Measurements from ENCODE around the gene PPIL6. TPM values are rescaled to one million over a fixed set of nuclear protein-coding genes. Genes with fewer than 3 reads are reported as not detected.

The PPIL6 gene
- total and polyA plus RNA-seq, 2 experiments from 2014 or later: 1.7 TPM

GRCh38 chr6:109397020-109397419, 43.4 kb downstream of the PPIL6 start:
- H3K36me3 ChIP-seq (ENCODE audit: insufficient read depth): no peaks in the 10 kb centered on the region
- Mint-ChIP-seq H3K4me3 (no peak overlapping the region), H3K36me3 (ENCODE audit: low read depth) (no peaks in the 10 kb centered on the region), H3K9me3 (no peaks in the 10 kb centered on the region), H3K27me3 (ENCODE audit: insufficient read depth, low read depth, poor library complexity) (no peaks in the 10 kb centered on the region), H3K27ac (no peak overlapping the region), H3K4me1 (no peaks in the 10 kb centered on the region)
- H3K9me2 ChIP-seq (ENCODE audit: insufficient read depth): no peaks in the 10 kb centered on the region
- no peaks in the 10 kb centered on the region for H3K27me3 ChIP-seq (ENCODE audit: insufficient read depth)
- TF ChIP-seq, protein P1, sequence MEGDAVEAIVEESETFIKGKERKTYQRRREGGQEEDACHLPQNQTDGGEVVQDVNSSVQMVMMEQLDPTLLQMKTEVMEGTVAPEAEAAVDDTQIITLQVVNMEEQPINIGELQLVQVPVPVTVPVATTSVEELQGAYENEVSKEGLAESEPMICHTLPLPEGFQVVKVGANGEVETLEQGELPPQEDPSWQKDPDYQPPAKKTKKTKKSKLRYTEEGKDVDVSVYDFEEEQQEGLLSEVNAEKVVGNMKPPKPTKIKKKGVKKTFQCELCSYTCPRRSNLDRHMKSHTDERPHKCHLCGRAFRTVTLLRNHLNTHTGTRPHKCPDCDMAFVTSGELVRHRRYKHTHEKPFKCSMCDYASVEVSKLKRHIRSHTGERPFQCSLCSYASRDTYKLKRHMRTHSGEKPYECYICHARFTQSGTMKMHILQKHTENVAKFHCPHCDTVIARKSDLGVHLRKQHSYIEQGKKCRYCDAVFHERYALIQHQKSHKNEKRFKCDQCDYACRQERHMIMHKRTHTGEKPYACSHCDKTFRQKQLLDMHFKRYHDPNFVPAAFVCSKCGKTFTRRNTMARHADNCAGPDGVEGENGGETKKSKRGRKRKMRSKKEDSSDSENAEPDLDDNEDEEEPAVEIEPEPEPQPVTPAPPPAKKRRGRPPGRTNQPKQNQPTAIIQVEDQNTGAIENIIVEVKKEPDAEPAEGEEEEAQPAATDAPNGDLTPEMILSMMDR (conservative IDR thresholded peaks at IDR 0.05; ENCODE audit: low read depth in 2 of 2): peak; percentile 57 to 65
- no peak for TF ChIP-seq ZNF331 (CRISPR knock-in tag; IDR thresholded peaks at IDR 0.05; ENCODE audit: low read depth)
- TF ChIP-seq EZH2 (IDR thresholded peaks at IDR 0.05; ENCODE audit: low read depth, unreplicated experiment): no peak
- no peaks in the 10 kb centered on the region for H3F3A ChIP-seq (replicated peaks; ENCODE audit: low read depth)
- no peaks in the 10 kb centered on the region for H3K79me2 ChIP-seq (replicated peaks; ENCODE audit: insufficient read depth)
- no peak overlapping the region for H3K4me3 ChIP-seq
- peak overlapping the region; percentile 69; the same call in 1 of the 2 replicates for H2AFZ ChIP-seq
- H3K4me2 ChIP-seq: no peak overlapping the region
- ATAC-seq: peak; percentile 84
- H3K4me1 ChIP-seq (ENCODE audit: insufficient read depth): no peaks in the 10 kb centered on the region
- no peak overlapping the region for H3K27ac ChIP-seq (ENCODE audit: low read depth)
- peak; percentile 36 for DNase-seq (ENCODE audit: low spot score)
- no peaks in the 10 kb centered on the region for H4K20me1 ChIP-seq (replicated peaks; ENCODE audit: insufficient read depth)

- no peak overlapping the region for H3K4me3 Mint-ChIP-seq
- H3K27me3 Mint-ChIP-seq (ENCODE audit: insufficient read depth, low read depth, poor library complexity): peaks cover under 1% of the 10 kb centered on the region
- H3K27me3 ChIP-seq (ENCODE audit: insufficient read depth): no peaks in the 10 kb centered on the region
- TF ChIP-seq ZNF331 (CRISPR knock-in tag; IDR thresholded peaks at IDR 0.05; ENCODE audit: low read depth) (no peak), ZNF462 (CRISPR knock-in tag; IDR thresholded peaks at IDR 0.05) (no peak), STAT1 (IDR thresholded peaks at IDR 0.05; ENCODE audit: unreplicated experiment) (no peak), CREB1 (CRISPR knock-in tag; IDR thresholded peaks at IDR 0.05; ENCODE audit: low read depth) (no peak), JUNB (IDR thresholded peaks at IDR 0.05; ENCODE audit: unreplicated experiment) (no peak)
- TF ChIP-seq, protein P2, sequence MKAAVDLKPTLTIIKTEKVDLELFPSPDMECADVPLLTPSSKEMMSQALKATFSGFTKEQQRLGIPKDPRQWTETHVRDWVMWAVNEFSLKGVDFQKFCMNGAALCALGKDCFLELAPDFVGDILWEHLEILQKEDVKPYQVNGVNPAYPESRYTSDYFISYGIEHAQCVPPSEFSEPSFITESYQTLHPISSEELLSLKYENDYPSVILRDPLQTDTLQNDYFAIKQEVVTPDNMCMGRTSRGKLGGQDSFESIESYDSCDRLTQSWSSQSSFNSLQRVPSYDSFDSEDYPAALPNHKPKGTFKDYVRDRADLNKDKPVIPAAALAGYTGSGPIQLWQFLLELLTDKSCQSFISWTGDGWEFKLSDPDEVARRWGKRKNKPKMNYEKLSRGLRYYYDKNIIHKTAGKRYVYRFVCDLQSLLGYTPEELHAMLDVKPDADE (IDR thresholded peaks at IDR 0.05): no peak
- ATAC-seq (no peak), DNase-seq (ENCODE audit: low spot score) (no peak)
- H4K20me1 ChIP-seq (replicated peaks; ENCODE audit: insufficient read depth): no peaks in the 10 kb centered on the region
- H3K4me1 ChIP-seq (ENCODE audit: insufficient read depth): no peaks in the 10 kb centered on the region
- H3K4me1 Mint-ChIP-seq: no peaks in the 10 kb centered on the region
- H3K36me3 ChIP-seq (ENCODE audit: insufficient read depth): no peaks in the 10 kb centered on the region
- H3K27ac ChIP-seq (ENCODE audit: low read depth): no peak overlapping the region
- H3K27ac Mint-ChIP-seq: no peak overlapping the region
- no peaks in the 10 kb centered on the region for H3K79me2 ChIP-seq (replicated peaks; ENCODE audit: insufficient read depth)
- no peaks in the 10 kb centered on the region for H3F3A ChIP-seq (replicated peaks; ENCODE audit: low read depth)
- no peaks in the 10 kb centered on the region for H3K9me3 Mint-ChIP-seq
- H3K4me3 ChIP-seq: no peak overlapping the region
- H2AFZ ChIP-seq: no peak overlapping the region
- no peak overlapping the region for H3K4me2 ChIP-seq
- H3K36me3 Mint-ChIP-seq (ENCODE audit: low read depth): no peaks in the 10 kb centered on the region
- H3K9me2 ChIP-seq (ENCODE audit: insufficient read depth): no peaks in the 10 kb centered on the region
Observed at GRCh38 chr6:109396046-109396718, 44.2 kb downstream of the PPIL6 start.
